Measurements from ENCODE around the gene BRMS1. TPM values are rescaled to one million over a fixed set of nuclear protein-coding genes. Genes with fewer than 3 reads are reported as not detected.

BRMS1 gene
- total and polyA plus RNA-seq, 4 donors, result 12.0 to 24.0 (median 20.3) TPM

GRCh38 chr11:66365166-66365565, 20.3 kb upstream of the BRMS1 start (continued):
- TF ChIP-seq REST (IDR thresholded peaks at IDR 0.05), result no peak
- TF ChIP-seq EGR1 (IDR thresholded peaks at IDR 0.05; ENCODE audit: low read depth in 2 of 2), result no peak
- no peak for TF ChIP-seq HNF4G (IDR thresholded peaks at IDR 0.05)

GRCh38 chr11:66363805-66364535, 19.1 kb upstream of the BRMS1 start:
- no peaks in the 10 kb centered on the region for H3K27me3 ChIP-seq (ENCODE audit: control insufficient read depth in 4 of 4, insufficient read depth in 4 of 4, low read length in 3 of 4)
- WGBS, result 87% methylated on average over 15 of the region's 15 CpGs
- peaks cover 0 to 5% (median 4%) of the 10 kb centered on the region in 4 donors for H3K36me3 ChIP-seq (ENCODE audit: control insufficient read depth in 4 of 4, insufficient read depth in 3 of 4, low read depth in 1 of 4, low read length in 3 of 4)
- peak; percentile 42 for TF ChIP-seq CTCF (IDR thresholded peaks at IDR 0.05; ENCODE audit: low read depth, low read length, missing input control)
- peak in 1 of 2 donors; percentile 41 for TF ChIP-seq RAD21 (IDR thresholded peaks at IDR 0.05)
- no peak for TF ChIP-seq FOXA1 (IDR thresholded peaks at IDR 0.05)
- H3K27ac ChIP-seq (ENCODE audit: low read depth in 1 of 2, low read length in 2 of 2), result no peak overlapping the region
- H3K4me3 ChIP-seq (ENCODE audit: low read depth in 1 of 3, low read length in 3 of 3), result no peak overlapping the region
- H3K9ac ChIP-seq (ENCODE audit: low read depth in 1 of 2, low read length in 2 of 2), result no peak overlapping the region
- H3K4me1 ChIP-seq (ENCODE audit: control insufficient read depth in 4 of 4, insufficient read depth in 4 of 4, low read length in 3 of 4), result no peaks in the 10 kb centered on the region
- no peaks in the 10 kb centered on the region for H3K9me3 ChIP-seq (ENCODE audit: control insufficient read depth in 4 of 4, low read length in 3 of 4)
- DNase-seq (ENCODE audit: low spot score), result peak; percentile 71

- Histone ChIP-seq H3K27me3 (ENCODE audit: control insufficient read depth in 4 of 4, insufficient read depth in 4 of 4, low read length in 3 of 4) (no peaks in the 10 kb centered on the region), H3K27ac (ENCODE audit: low read depth in 1 of 2, low read length in 2 of 2) (no peak overlapping the region), H3K9me3 (ENCODE audit: control insufficient read depth in 4 of 4, low read length in 3 of 4) (no peaks in the 10 kb centered on the region), H3K4me3 (ENCODE audit: low read depth in 1 of 3, low read length in 3 of 3) (no peak overlapping the region), H3K36me3 (ENCODE audit: control insufficient read depth in 4 of 4, insufficient read depth in 3 of 4, low read depth in 1 of 4, low read length in 3 of 4) (peaks cover 0 to 10% (median 4%) of the 10 kb centered on the region in 4 donors), H3K9ac (ENCODE audit: low read depth in 1 of 2, low read length in 2 of 2) (no peak overlapping the region), H3K4me1 (ENCODE audit: control insufficient read depth in 4 of 4, insufficient read depth in 4 of 4, low read length in 3 of 4) (no peaks in the 10 kb centered on the region)
- no peak for DNase-seq (ENCODE audit: low spot score)
- TF ChIP-seq ATF3 (IDR thresholded peaks at IDR 0.05), result no peak
- WGBS, result 95% methylated on average over 14 of the region's 14 CpGs
Observed at GRCh38 chr11:66363187-66363601, 18.3 kb upstream of the BRMS1 start.

GRCh38 chr11:66362481-66363147, 17.7 kb upstream of the BRMS1 start:
- Histone ChIP-seq H3K4me3 (ENCODE audit: low read depth in 1 of 3, low read length in 3 of 3) (no peak overlapping the region), H3K9ac (ENCODE audit: low read depth in 1 of 2, low read length in 2 of 2) (no peak overlapping the region), H3K36me3 (ENCODE audit: control insufficient read depth in 4 of 4, insufficient read depth in 3 of 4, low read depth in 1 of 4, low read length in 3 of 4) (peaks cover 0 to 10% (median 4%) of the 10 kb centered on the region in 4 donors), H3K27me3 (ENCODE audit: control insufficient read depth in 4 of 4, insufficient read depth in 4 of 4, low read length in 3 of 4) (no peaks in the 10 kb centered on the region), H3K9me3 (ENCODE audit: control insufficient read depth in 4 of 4, low read length in 3 of 4) (no peaks in the 10 kb centered on the region), H3K4me1 (ENCODE audit: control insufficient read depth in 4 of 4, insufficient read depth in 4 of 4, low read length in 3 of 4) (no peaks in the 10 kb centered on the region), H3K27ac (ENCODE audit: low read depth in 1 of 2, low read length in 2 of 2) (no peak overlapping the region)
- no peak for DNase-seq (ENCODE audit: low spot score)
- WGBS, result 85% methylated on average over 9 of the region's 9 CpGs
- TF ChIP-seq TAF1 (conservative IDR thresholded peaks at IDR 0.05) (no peak), FOXA1 (IDR thresholded peaks at IDR 0.05) (no peak), HNF4G (IDR thresholded peaks at IDR 0.05) (no peak), ATF3 (IDR thresholded peaks at IDR 0.05) (no peak), HNF4A (conservative IDR thresholded peaks at IDR 0.05) (no peak), YY1 (IDR thresholded peaks at IDR 0.05) (no peak), ZBTB33 (IDR thresholded peaks at IDR 0.05) (no peak), SP1 (IDR thresholded peaks at IDR 0.05) (no peak), JUND (IDR thresholded peaks at IDR 0.05) (no peak), RXRA (IDR thresholded peaks at IDR 0.05) (no peak), GABPA (IDR thresholded peaks at IDR 0.05 in 1 of 2, conservative IDR thresholded peaks at IDR 0.05 in 1 of 2) (no peak), MAX (IDR thresholded peaks at IDR 0.05) (no peak)
